DMS79 treated with DMSO at 0.1 percent for 48 hours (cell line): ENCODE measurements around the gene METTL9.
A peak's percentile ranks its signal among the peaks of the same experiment; 100 is the strongest.
"Not testable (repeated sequence)": the region's sequence is repeated elsewhere in the genome, so short reads cannot be mapped to it uniquely, and the experiment has no call there.

Experiments used
- DNase-seq: peaks from one replicate; lab custom pipeline; 2025; lab: John Stamatoyannopoulos, UW

Gene METTL9

DNA sequence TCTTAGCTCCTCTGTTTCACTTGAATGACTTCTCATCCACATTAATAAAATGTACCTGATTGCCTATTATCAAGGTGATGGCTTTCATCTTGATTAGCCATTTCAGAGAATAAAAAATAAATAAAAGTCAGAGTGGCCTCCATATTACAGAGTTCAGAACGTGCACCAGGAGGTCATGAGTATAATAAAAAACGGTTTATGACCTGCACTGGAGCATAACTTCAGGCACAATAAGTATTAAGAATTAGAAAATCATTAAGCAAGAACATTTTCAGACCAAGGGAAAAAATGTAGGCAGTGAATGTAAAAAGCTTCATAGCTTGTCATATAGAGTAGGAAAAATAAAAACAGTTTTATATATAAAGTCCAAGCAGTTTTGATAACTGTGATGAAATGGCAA is 11.4 kb downstream of the METTL9 start:
- DNase-seq: peak; percentile 57

- DNase-seq: no peak
Observed at GRCh38 chr16:21611198-21611555, 11.8 kb downstream of the METTL9 start.

GRCh38 chr16:21611556-21612384 is 12.4 kb downstream of the METTL9 start:
- DNase-seq: no peak

GRCh38 chr16:21613361-21613760 is 14.0 kb downstream of the METTL9 start:
- peak; percentile 41 for DNase-seq

DNA sequence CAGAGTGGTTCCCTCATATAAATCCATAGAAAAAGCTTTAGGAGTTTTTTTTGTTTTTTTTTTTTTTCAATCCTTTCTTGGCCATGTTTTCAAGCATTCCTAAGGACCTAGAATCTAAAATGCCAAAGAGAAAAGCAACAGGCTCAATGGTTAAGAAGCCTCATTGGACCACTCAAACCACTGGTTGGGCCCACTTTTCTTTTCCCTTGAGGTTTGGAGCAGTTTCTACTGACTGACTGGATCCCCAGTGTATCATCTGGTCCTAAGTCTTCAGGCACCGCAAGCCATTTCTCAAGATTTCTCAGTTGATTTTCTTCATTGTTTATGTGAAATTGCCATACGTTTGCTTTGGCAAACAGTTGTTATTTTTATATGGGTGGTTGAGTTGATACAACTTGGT is 14.4 kb downstream of the METTL9 start:
- peak; percentile 10 for DNase-seq

GRCh38 chr16:21614896-21615295 is 15.5 kb downstream of the METTL9 start:
- no peak for DNase-seq

DNA sequence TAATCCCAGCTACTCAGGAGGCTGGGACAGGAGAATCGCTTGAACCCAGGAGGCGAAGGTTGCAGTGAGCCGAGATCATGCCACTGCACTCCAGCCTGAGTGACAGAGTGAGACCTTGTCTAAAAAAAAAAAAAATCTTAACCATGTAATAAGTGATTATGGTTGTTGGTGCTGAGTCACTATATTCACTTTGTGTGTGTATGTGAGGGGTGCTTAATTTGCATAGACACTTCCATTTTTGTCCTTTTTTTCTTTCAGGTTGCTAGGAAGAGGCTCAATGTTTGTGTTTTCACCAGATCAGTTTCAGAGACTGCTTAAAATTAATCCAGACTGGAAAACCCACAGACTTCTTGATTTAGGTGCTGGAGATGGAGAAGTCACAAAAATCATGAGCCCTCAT is 18.2 kb downstream of the METTL9 start:
- no peak for DNase-seq

DNA sequence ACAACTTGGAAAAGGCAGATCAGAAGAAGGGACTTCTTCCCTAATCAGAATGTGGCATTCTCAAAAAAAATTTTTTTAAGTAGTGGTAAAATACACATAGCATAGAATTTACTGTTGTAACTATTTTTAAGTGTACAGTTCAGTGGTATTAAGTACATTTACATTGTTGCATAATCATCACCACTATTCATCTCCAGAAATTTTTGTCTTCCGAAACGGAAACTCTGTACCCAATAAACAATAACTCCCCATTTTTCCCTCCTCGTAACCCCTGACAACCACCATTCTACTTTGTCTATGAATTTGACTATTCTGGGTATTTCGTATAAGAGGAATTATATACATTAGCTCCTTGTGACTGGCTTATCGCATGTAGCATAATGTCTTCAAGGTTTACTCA is 18.9 kb downstream of the METTL9 start:
- no peak for DNase-seq

DNA sequence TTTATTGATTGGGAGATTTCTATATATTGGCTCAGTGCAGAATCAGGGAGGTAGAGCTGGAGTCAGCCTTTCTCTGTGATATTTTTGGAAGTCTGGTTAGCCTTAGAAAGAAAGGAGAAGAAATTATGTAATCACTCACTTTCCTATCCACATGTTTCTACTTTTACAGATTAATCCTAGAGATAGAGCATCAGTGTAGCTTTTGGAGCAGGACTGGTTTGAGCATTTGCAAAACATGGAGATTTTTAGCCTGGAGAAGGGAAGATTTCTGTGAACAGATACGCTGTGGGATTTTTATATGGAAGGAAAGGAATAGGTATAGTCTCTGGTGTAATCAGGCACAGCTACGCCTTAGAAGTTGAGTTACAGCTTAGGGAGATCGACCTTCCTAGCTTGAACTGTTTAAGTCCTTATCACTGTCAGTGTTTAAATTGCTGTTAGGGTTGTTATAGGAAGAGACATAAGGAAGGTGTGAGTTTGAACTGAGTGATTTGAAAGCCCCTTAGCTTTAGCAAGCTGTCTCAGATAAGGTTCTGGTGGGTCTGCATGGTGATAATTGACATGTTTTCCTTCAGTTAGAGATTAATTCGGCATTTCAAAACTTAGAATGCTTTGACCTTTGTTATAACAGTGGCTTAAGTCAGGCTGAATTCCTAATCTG is 20.5 kb downstream of the METTL9 start:
- no peak for DNase-seq

GRCh38 chr16:21620592-21620991 is 21.2 kb downstream of the METTL9 start:
- DNase-seq: no peak

- no peak for DNase-seq
Observed at GRCh38 chr16:21622545-21622944, 23.2 kb downstream of the METTL9 start.

DNA sequence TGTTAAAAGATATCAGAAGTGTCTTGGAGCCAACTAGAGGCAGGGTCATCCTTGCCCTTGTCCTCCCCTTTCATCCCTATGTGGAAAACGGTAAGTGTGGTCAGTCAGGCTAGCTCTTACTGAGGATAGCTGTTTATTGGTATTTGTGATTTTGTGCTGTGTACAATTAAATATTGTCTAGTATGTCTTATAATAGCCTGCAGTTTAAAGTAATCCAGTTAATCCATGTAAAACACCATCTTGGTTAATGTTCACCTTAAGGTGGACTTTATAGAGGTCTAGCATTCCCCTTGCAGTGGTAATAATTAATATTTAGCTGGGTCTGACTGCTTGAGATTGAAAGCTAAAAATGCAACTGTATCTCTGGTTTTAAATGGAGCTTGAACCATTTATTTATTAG is 25.6 kb downstream of the METTL9 start:
- DNase-seq: no peak

GRCh38 chr16:21626659-21627277 is 27.4 kb downstream of the METTL9 start:
- DNase-seq: no peak

DNA sequence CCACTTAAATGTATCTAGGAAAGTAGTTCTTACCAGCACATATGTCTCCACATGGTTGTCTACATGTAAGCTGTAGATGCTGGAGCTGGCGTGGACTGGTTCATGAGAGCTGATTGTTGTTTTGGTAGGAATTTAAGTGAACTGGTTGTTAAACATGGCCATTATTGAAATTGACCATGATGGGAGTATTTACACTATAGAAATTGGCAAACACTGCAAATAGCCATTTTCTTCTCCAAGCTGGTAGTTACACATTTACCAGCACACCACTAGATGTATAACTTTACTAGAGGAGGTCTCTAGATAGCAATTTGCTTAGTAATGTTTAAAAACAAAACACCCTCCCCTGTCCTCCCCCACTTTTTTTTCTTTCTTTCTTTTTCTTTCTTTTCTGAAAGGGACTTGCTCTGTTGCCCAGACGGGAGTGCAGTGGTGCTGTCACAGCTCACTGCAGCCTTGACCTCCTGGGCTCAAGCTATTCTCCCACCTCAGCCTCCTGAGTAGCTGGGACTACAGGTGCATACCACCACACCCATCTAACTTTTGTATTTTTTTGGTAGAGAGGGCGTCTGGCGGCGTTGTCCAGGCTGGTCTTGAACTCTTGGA is 28.8 kb downstream of the METTL9 start:
- DNase-seq: no peak

DNA sequence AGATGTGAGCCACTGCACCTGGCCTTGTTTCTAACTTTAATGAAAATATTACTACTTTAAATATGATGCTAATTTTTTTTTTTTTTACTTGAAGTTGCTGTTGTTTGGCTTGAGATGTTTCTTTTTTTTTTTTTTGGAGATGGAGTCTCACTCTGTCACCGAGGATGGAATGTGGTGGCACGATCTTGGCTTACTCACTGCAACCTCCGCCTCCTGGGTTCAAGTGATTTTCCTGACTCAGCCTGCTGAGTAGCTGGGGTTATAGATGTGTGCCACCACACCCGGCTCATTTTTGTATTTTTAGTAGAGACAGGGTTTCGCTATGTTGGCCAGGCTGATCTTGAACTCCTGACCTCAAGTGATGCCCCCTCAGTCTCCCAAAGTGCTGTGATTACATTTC is 29.4 kb downstream of the METTL9 start:
- DNase-seq: no peak

DNA sequence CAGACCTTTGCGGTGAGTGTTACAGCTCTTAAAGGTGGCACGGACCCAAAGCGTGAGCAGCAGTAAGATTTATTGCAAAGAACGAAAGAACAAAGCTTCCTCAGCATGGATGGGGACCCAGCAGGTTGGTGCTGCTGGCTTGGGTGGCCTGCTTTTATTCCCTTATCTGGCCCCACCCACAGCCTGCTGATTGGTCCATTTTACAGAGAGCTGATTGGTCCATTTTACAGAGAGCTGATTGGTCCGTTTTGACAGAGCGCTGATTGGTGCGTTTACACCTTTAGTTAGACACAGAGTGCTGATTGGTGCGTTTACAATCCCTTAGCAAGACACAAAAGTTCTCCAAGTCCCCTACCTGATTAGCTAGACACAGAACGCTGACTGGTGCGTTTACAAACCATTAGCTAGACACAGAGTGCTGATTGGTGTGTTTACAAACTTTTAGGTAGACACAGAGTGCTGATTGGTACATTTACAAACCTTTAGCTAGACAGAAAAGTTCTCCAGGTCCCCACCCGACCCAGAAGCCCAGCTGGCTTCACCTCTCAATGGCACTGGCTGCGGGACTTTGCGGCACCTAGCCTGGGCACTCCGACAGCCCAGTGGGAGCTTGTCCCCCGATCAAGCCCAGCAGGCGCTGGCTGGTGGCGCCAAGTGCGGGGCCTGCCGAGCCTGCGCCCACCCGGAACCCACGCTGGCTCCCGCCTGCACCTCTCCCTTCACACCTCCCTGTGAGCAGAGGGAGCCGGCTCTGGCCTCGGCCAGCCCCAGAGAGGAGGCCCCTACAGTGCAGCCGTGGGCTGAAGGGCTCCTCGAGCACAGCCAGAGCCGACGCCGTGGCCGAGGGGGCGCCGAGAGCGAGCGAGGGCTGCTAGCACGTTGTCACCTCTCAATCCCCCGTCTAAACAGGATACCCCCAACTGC is 30.5 kb downstream of the METTL9 start:
- DNase-seq: not testable (repeated sequence)

DNA sequence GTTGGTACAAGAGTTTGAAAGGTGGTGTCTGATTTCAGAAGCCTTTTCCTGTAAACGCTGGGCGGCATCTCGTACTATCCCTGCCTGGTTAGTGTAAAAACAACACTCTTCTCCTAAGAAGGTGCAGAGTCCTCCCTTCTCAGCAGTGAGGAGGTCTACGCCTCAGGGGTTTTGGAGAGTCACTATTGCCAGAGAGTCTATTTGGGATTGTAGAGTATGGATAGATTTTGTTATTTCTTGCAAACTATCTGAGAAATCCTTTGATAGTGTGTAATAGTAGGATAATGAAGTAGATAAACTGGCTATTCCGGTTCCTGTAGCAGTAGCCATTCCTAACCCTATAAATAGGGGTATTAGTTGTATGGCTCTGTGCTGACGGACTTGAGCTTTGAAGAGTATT is 31.5 kb downstream of the METTL9 start:
- not testable (repeated sequence) for DNase-seq

- DNase-seq: not testable (repeated sequence)
Observed at GRCh38 chr16:21631376-21631775, 32.0 kb downstream of the METTL9 start.

GRCh38 chr16:21631951-21632575 is 32.7 kb downstream of the METTL9 start:
- not testable (repeated sequence) for DNase-seq

GRCh38 chr16:21634216-21634615 is 34.8 kb downstream of the METTL9 start:
- DNase-seq: no peak

DNA sequence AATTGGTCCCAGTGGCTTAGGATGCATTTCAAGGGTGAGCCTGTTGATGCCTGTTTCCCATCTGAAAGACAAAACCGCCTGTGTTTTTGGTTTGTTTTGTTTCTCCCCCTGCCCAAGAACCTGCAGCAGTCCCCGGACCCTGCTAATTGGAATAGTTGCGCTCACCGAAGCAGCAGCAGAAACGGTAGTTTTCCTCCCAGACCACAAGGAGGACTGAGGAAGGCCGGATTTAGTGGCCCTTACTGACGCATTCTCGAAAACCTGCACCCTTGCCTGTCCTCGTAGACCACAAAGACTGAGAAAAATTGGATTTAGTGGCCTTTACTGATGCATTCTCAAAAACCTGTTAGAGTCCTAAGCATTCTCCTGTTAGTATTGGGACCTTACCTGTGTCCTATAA is 36.3 kb downstream of the METTL9 start:
- DNase-seq: not testable (repeated sequence)
